NCI-H2081 (cell line): ENCODE results near the gene PROZ.

Experiments
- DNase-seq, 2 experiments: peaks; one replicate each; lab custom pipeline; 2025; lab: John Stamatoyannopoulos, UW

Gene PROZ

GRCh38 chr13:113119822-113120189, 38.6 kb upstream of the PROZ start:
- no peak for DNase-seq

GRCh38 chr13:113120300-113121182, 37.9 kb upstream of the PROZ start:
- no peak for DNase-seq

GRCh38 chr13:113121183-113121927, 37.1 kb upstream of the PROZ start:
- DNase-seq = no peak

- DNase-seq = no peak
Observed at GRCh38 chr13:113121928-113122471, 36.4 kb upstream of the PROZ start.

- DNase-seq = no peak
Observed at GRCh38 chr13:113122550-113123225, 35.8 kb upstream of the PROZ start, which contains the start of gene F10. Gene F10, plus strand, starts transcription at chr13:113122799. Its CDS starts 57 bp downstream, at chr13:113122856.

- no peak for DNase-seq
Observed at GRCh38 chr13:113123226-113124201, 34.9 kb upstream of the PROZ start.

- DNase-seq = no peak
Observed at GRCh38 chr13:113124211-113124970, 34.1 kb upstream of the PROZ start.

GRCh38 chr13:113125506-113126264, 32.8 kb upstream of the PROZ start:
- DNase-seq = no peak

GRCh38 chr13:113126265-113127150, 31.9 kb upstream of the PROZ start:
- no peak for DNase-seq

- DNase-seq = no peak
Observed at GRCh38 chr13:113129480-113129879, 29.0 kb upstream of the PROZ start.

GRCh38 chr13:113129921-113130750, 28.3 kb upstream of the PROZ start:
- DNase-seq = no peak

GRCh38 chr13:113135281-113135760, 23.1 kb upstream of the PROZ start:
- DNase-seq = no peak

GRCh38 chr13:113137691-113138298, 20.7 kb upstream of the PROZ start:
- no peak for DNase-seq

GRCh38 chr13:113138792-113139551, 19.5 kb upstream of the PROZ start:
- DNase-seq = no peak

GRCh38 chr13:113139577-113139976, 18.9 kb upstream of the PROZ start:
- no peak for DNase-seq
